ENCODE data around the gene IKZF4. TPM values are rescaled to one million over a fixed set of nuclear protein-coding genes. Genes with fewer than 3 reads are reported as not detected.

The IKZF4 gene
- total RNA-seq, 1 experiment from 2014 or later: 2.8 TPM

Other genes with a start within 250 kb of the IKZF4 start
- gene SARNP, start 203.3 kb upstream of the IKZF4 start, total RNA-seq (2014; rRNA removed): 103 and 108 TPM in 2 replicates
- 19.2 and 30.6 TPM in 2 replicates for gene ORMDL2, start 203.0 kb upstream of the IKZF4 start, total RNA-seq (2014; rRNA removed)
- 45.1 and 47.4 TPM in 2 replicates for gene DNAJC14, start 191.5 kb upstream of the IKZF4 start, total RNA-seq (2014; rRNA removed)
- 0.04 and 0.17 TPM in 2 replicates for gene MMP19, start 178.1 kb upstream of the IKZF4 start, total RNA-seq (2014; rRNA removed)
- gene PYM1, start 93.1 kb upstream of the IKZF4 start, total RNA-seq (2014; rRNA removed): 39.0 and 42.9 TPM in 2 replicates
- 27.2 and 41.5 TPM in 2 replicates for gene DGKA, start 89.9 kb upstream of the IKZF4 start, total RNA-seq (2014; rRNA removed)
- gene PMEL, start 55.0 kb upstream of the IKZF4 start, total RNA-seq (2014; rRNA removed): 0.35 and 2.0 TPM in 2 replicates
- gene CDK2, start 54.2 kb upstream of the IKZF4 start, total RNA-seq (2014; rRNA removed): 63.0 and 68.2 TPM in 2 replicates
- gene RAB5B, start 47.0 kb upstream of the IKZF4 start, total RNA-seq (2014; rRNA removed): 48.8 and 50.6 TPM in 2 replicates
- 18.0 and 33.9 TPM in 2 replicates for gene SUOX, start 23.8 kb upstream of the IKZF4 start, total RNA-seq (2014; rRNA removed)
- gene RPS26, start 20.9 kb downstream of the IKZF4 start, total RNA-seq (2014; rRNA removed): 183 and 320 TPM in 2 replicates
- 28.0 and 40.6 TPM in 2 replicates for gene ERBB3, start 59.1 kb downstream of the IKZF4 start, total RNA-seq (2014; rRNA removed)
- gene PA2G4, start 83.5 kb downstream of the IKZF4 start, total RNA-seq (2014; rRNA removed): 391 and 406 TPM in 2 replicates
- 3,106 and 3,551 TPM in 2 replicates for gene RPL41, start 95.6 kb downstream of the IKZF4 start, total RNA-seq (2014; rRNA removed)
- 4.8 and 5.6 TPM in 2 replicates for gene ZC3H10, start 97.2 kb downstream of the IKZF4 start, total RNA-seq (2014; rRNA removed)
- gene ESYT1, start 107.2 kb downstream of the IKZF4 start, total RNA-seq (2014; rRNA removed): 120 and 176 TPM in 2 replicates
- gene MYL6B, start 131.5 kb downstream of the IKZF4 start, total RNA-seq (2014; rRNA removed): 153 and 178 TPM in 2 replicates
- 1,385 and 1,597 TPM in 2 replicates for gene MYL6, start 137.3 kb downstream of the IKZF4 start, total RNA-seq (2014; rRNA removed)
- 38.4 and 39.4 TPM in 2 replicates for gene SMARCC2, start 168.4 kb downstream of the IKZF4 start, total RNA-seq (2014; rRNA removed)
- 43.9 and 52.1 TPM in 2 replicates for gene RNF41, start 200.9 kb downstream of the IKZF4 start, total RNA-seq (2014; rRNA removed)
- gene NABP2, start 203.3 kb downstream of the IKZF4 start, total RNA-seq (2014; rRNA removed): 91.6 and 98.6 TPM in 2 replicates
- gene SLC39A5, start 209.0 kb downstream of the IKZF4 start, total RNA-seq (2014; rRNA removed): 0.18 TPM in 1 of 2 replicates, not detected in the other
- 19.1 and 26.7 TPM in 2 replicates for gene ANKRD52, start 237.3 kb downstream of the IKZF4 start, total RNA-seq (2014; rRNA removed)
- 9.2 and 9.8 TPM in 2 replicates for gene COQ10A, start 245.9 kb downstream of the IKZF4 start, total RNA-seq (2014; rRNA removed)

Measured in PC-3 (cell line).